ENCODE data around the gene MKLN1. TPM values are rescaled to one million over a fixed set of nuclear protein-coding genes. Genes with fewer than 3 reads are reported as not detected.

Gene MKLN1
- total RNA-seq, 1 donor from 2014 or later = 55.9 TPM

GRCh38 chr7:131298608-131298992 lies 29.1 kb upstream of the MKLN1 start:
- no peaks in the 10 kb centered on the region for H3K27me3 Mint-ChIP-seq
- DNase-seq (ENCODE audit: low spot score, unreplicated experiment) = no peak
- H3K27ac Mint-ChIP-seq = peak overlapping the region; percentile 3
- no peak for TF ChIP-seq CTCF (IDR thresholded peaks at IDR 0.05; ENCODE audit: unreplicated experiment)
- no peak overlapping the region for H3K4me3 Mint-ChIP-seq (ENCODE audit: low read depth)
- no peaks in the 10 kb centered on the region for H3K36me3 Mint-ChIP-seq (ENCODE audit: insufficient read depth)
- no peaks in the 10 kb centered on the region for H3K9me3 Mint-ChIP-seq (ENCODE audit: low read depth)
- H3K4me1 Mint-ChIP-seq (ENCODE audit: low read depth) = peaks cover 9% of the 10 kb centered on the region

GRCh38 chr7:131299074-131299473 lies 28.6 kb upstream of the MKLN1 start:
- H3K9me3 Mint-ChIP-seq (ENCODE audit: low read depth) = no peaks in the 10 kb centered on the region
- H3K36me3 Mint-ChIP-seq (ENCODE audit: insufficient read depth) = no peaks in the 10 kb centered on the region
- peaks cover 9% of the 10 kb centered on the region for H3K4me1 Mint-ChIP-seq (ENCODE audit: low read depth)

GRCh38 chr7:131300078-131300477 lies 27.6 kb upstream of the MKLN1 start:
- Mint-ChIP-seq H3K9me3 (ENCODE audit: low read depth) (no peaks in the 10 kb centered on the region), H3K27me3 (no peaks in the 10 kb centered on the region), H3K27ac (no peak overlapping the region), H3K4me1 (ENCODE audit: low read depth) (peaks cover 3% of the 10 kb centered on the region), H3K36me3 (ENCODE audit: insufficient read depth) (no peaks in the 10 kb centered on the region), H3K4me3 (ENCODE audit: low read depth) (no peak overlapping the region)
- TF ChIP-seq CTCF (IDR thresholded peaks at IDR 0.05; ENCODE audit: unreplicated experiment) = no peak
- no peak for DNase-seq (ENCODE audit: low spot score, unreplicated experiment)

More at GRCh38 chr7:131299074-131299473, 28.6 kb upstream of the MKLN1 start:
- H3K27me3 Mint-ChIP-seq = no peaks in the 10 kb centered on the region
- no peak for DNase-seq (ENCODE audit: low spot score, unreplicated experiment)
- H3K27ac Mint-ChIP-seq = no peak overlapping the region
- TF ChIP-seq CTCF (IDR thresholded peaks at IDR 0.05; ENCODE audit: unreplicated experiment) = no peak
- no peak overlapping the region for H3K4me3 Mint-ChIP-seq (ENCODE audit: low read depth)

GRCh38 chr7:131300572-131301466 lies 26.9 kb upstream of the MKLN1 start:
- Mint-ChIP-seq H3K4me3 (ENCODE audit: low read depth) (no peak overlapping the region), H3K9me3 (ENCODE audit: low read depth) (peaks cover 2% of the 10 kb centered on the region), H3K27me3 (no peaks in the 10 kb centered on the region), H3K27ac (no peak overlapping the region), H3K36me3 (ENCODE audit: insufficient read depth) (no peaks in the 10 kb centered on the region), H3K4me1 (ENCODE audit: low read depth) (peaks cover 3% of the 10 kb centered on the region)
- TF ChIP-seq CTCF (IDR thresholded peaks at IDR 0.05; ENCODE audit: unreplicated experiment) = no peak
- no peak for DNase-seq (ENCODE audit: low spot score, unreplicated experiment)

- no peak for TF ChIP-seq CTCF (IDR thresholded peaks at IDR 0.05; ENCODE audit: unreplicated experiment)
- Mint-ChIP-seq H3K4me1 (ENCODE audit: low read depth) (peaks cover 3% of the 10 kb centered on the region), H3K27me3 (no peaks in the 10 kb centered on the region), H3K4me3 (ENCODE audit: low read depth) (no peak overlapping the region), H3K36me3 (ENCODE audit: insufficient read depth) (no peaks in the 10 kb centered on the region), H3K27ac (no peak overlapping the region), H3K9me3 (ENCODE audit: low read depth) (peaks cover 14% of the 10 kb centered on the region)
- no peak for DNase-seq (ENCODE audit: low spot score, unreplicated experiment)
Measured at GRCh38 chr7:131302446-131302845, 25.2 kb upstream of the MKLN1 start.

Data from progenitor cell of endocrine pancreas (in vitro differentiated cells).